HepG2 (cell line): ENCODE results near the gene SFTA2. TPM values are rescaled to one million over a fixed set of nuclear protein-coding genes. Genes with fewer than 3 reads are reported as not detected.

Experiments
- ATF7 ChIP-seq, 2 experiments: fragments of 450-650 bp in 1 of 2; sonication (generic) in 1 of 2; formaldehyde crosslinking in 1 of 2; IDR thresholded peaks; 2 replicates each; pipeline versions ENCODE4 v1.4.0 to v1.6.1; 2016 to 2020; ENCODE audit warnings: antibody characterized with exemption in 1 of 2, mild to moderate bottlenecking in 1 of 2, missing genetic modification reagents in 1 of 2
- CENPT ChIP-seq: sonication (generic); formaldehyde crosslinking; IDR thresholded peaks from 2 replicates; pipeline ENCODE4 v1.8.0; 2022; ENCODE audit warnings: low read depth, mild to moderate bottlenecking, moderate library complexity, missing genetic modification reagents
- CHD2 ChIP-seq: IDR thresholded peaks from 2 replicates; pipeline ENCODE4 v1.6.1; 2011; ENCODE audit warnings: low read depth, low read length, improper control_type of control experiment
- ETV6 ChIP-seq: sonication (generic); formaldehyde crosslinking; conservative IDR thresholded peaks from 2 replicates; pipeline ENCODE4 v1.4.0; 2020; ENCODE audit warnings: missing genetic modification reagents
- HOXD1 ChIP-seq: sonication (generic); formaldehyde crosslinking; IDR thresholded peaks from 2 replicates; pipeline ENCODE4 v1.5.0; 2020; ENCODE audit warnings: missing genetic modification reagents
- KMT2A ChIP-seq: sonication (generic); formaldehyde crosslinking; IDR thresholded peaks from 2 replicates; pipeline ENCODE4 v1.4.0; 2020; ENCODE audit warnings: missing genetic modification reagents
- MATR3 ChIP-seq: sonication (generic); formaldehyde crosslinking; IDR thresholded peaks from 2 replicates; pipeline ENCODE4 v1.4.0; 2020; ENCODE audit warnings: missing genetic modification reagents
- MBD4 ChIP-seq: IDR thresholded peaks from 2 replicates; pipeline ENCODE4 v1.6.1; 2012; ENCODE audit warnings: low read length, inconsistent platforms, borderline replicate concordance
- MIER3 ChIP-seq: IDR thresholded peaks from 2 replicates; pipeline ENCODE4 v1.6.1; 2016; ENCODE audit warnings: missing compliant biosample characterization, borderline replicate concordance
- MXI1 ChIP-seq: IDR thresholded peaks from 3 replicates; pipeline ENCODE4 v1.6.1; 2012; ENCODE audit warnings: low read depth, low read length, inconsistent platforms, borderline replicate concordance
- PATZ1 ChIP-seq: sonication (generic); formaldehyde crosslinking; IDR thresholded peaks from 2 replicates; pipeline ENCODE4 v1.4.0; 2020; ENCODE audit warnings: missing genetic modification reagents
- PTBP1 ChIP-seq: fragments of 200-400 bp; formaldehyde crosslinking; IDR thresholded peaks from 2 replicates; pipeline ENCODE4 v1.6.1; 2018; ENCODE audit warnings: low read length, low read depth; ENCODE audit not compliant: poor library complexity, severe bottlenecking
- SAP130 ChIP-seq: IDR thresholded peaks from 2 replicates; pipeline ENCODE4 v1.6.1; 2016; ENCODE audit warnings: low read depth
- TBX3 ChIP-seq: fragments of 450-650 bp; IDR thresholded peaks from 2 replicates; pipeline ENCODE4 v1.6.1; 2017; ENCODE audit warnings: antibody characterized with exemption, mild to moderate bottlenecking, inconsistent platforms, borderline replicate concordance
- TRAFD1 ChIP-seq: sonication (generic); formaldehyde crosslinking; IDR thresholded peaks from 2 replicates; pipeline ENCODE4 v1.5.1; 2020; ENCODE audit warnings: missing genetic modification reagents, mild to moderate bottlenecking, borderline replicate concordance
- ZFP90 ChIP-seq: sonication (generic); formaldehyde crosslinking; IDR thresholded peaks from 2 replicates; pipeline ENCODE4 v1.8.0; 2022; ENCODE audit warnings: missing genetic modification reagents, mild to moderate bottlenecking, inconsistent platforms, borderline replicate concordance
- ZIK1 ChIP-seq: sonication (generic); formaldehyde crosslinking; IDR thresholded peaks from 2 replicates; pipeline ENCODE4 v1.5.0; 2020; ENCODE audit warnings: mild to moderate bottlenecking, low read depth, missing genetic modification reagents, borderline replicate concordance
- ZNF234 ChIP-seq: sonication (generic); formaldehyde crosslinking; conservative IDR thresholded peaks from 2 replicates; pipeline ENCODE4 v1.5.1; 2020; ENCODE audit warnings: mild to moderate bottlenecking, missing genetic modification reagents
- ZNF337 ChIP-seq: sonication (generic); formaldehyde crosslinking; IDR thresholded peaks from 2 replicates; pipeline ENCODE4 v1.5.1; 2020; ENCODE audit warnings: missing genetic modification reagents, low read depth, mild to moderate bottlenecking, borderline replicate concordance
- ZNF432 ChIP-seq: sonication (generic); formaldehyde crosslinking; IDR thresholded peaks from 2 replicates; pipeline ENCODE4 v1.5.0; 2020; ENCODE audit warnings: missing genetic modification reagents, mild to moderate bottlenecking, borderline replicate concordance
- ZNF460 ChIP-seq: sonication (generic); formaldehyde crosslinking; IDR thresholded peaks from 2 replicates; pipeline ENCODE4 v1.5.1; 2020; ENCODE audit warnings: missing genetic modification reagents, mild to moderate bottlenecking, borderline replicate concordance
- ZNF557 ChIP-seq: sonication (generic); formaldehyde crosslinking; IDR thresholded peaks from 2 replicates; pipeline ENCODE4 v1.4.0; 2020; ENCODE audit warnings: missing genetic modification reagents
- ZNF660 ChIP-seq: sonication (generic); formaldehyde crosslinking; IDR thresholded peaks from 2 replicates; pipeline ENCODE4 v1.5.1; 2020; ENCODE audit warnings: mild to moderate bottlenecking, low read depth, missing genetic modification reagents, borderline replicate concordance
- ZNF776 ChIP-seq: sonication (generic); formaldehyde crosslinking; IDR thresholded peaks from 2 replicates; pipeline ENCODE4 v1.4.0; 2020; ENCODE audit warnings: mild to moderate bottlenecking, missing genetic modification reagents
- ZUFSP ChIP-seq: sonication (generic); formaldehyde crosslinking; IDR thresholded peaks from 2 replicates; pipeline ENCODE4 v1.9.0; 2021; ENCODE audit warnings: missing genetic modification reagents, mild to moderate bottlenecking, borderline replicate concordance
- polyA plus RNA-seq, 8 experiments: library from polyadenylated mRNA; depleted of rRNA in 3 of 8; stranded (reverse) in 7 of 8; unstranded in 1 of 8; fragments of >200 nt; fragmentation: Illumina TruSeq in 4 of 8; extraction: Trizol in 4 of 8; gene quantifications; 2 replicates each; pipeline versions ENCODE4 v1.2.1 to v1.2.3, GENCODE V29; 2011 to 2016; ENCODE audit warnings: low read depth in 4 of 8, missing spikeins in 1 of 8, mixed read lengths in 1 of 8; ENCODE audit not compliant: insufficient read depth in 1 of 8
- total RNA-seq, 5 experiments: library from RNA; depleted of rRNA; stranded (reverse); fragments of >200 nt; fragmentation: Illumina TruSeq; extraction: Trizol; gene quantifications; 2 replicates each; pipeline ENCODE4 v1.2.3, GENCODE V29; 2016; ENCODE audit warnings: low read depth in 1 of 5

The SFTA2 gene
- total and polyA plus RNA-seq, 2 of the 13 experiments (the other 11 are each of a cell fraction or from before 2014, with no cell fraction given) = not detected

- TF ChIP-seq ZNF660 (no peak), CENPT (CRISPR knock-in tag) (no peak), MIER3 (CRISPR knock-in tag) (no peak; the same call in 1 of the 2 replicates), ATF7 (IDR thresholded peaks at IDR 0.05) (no peak), ATF7 (CRISPR knock-in tag; IDR thresholded peaks at IDR 0.05) (0 out of 2 replicates have a peak, but pooled peaks have one; percentile 20), ZUFSP (no peak), ETV6 (CRISPR knock-in tag) (no peak), PTBP1 (no peak), KMT2A (CRISPR knock-in tag) (no peak), ZFP90 (CRISPR knock-in tag) (no peak), ZNF776 (no peak; the same call in 1 of the 2 replicates), HOXD1 (CRISPR knock-in tag) (no peak), MXI1 (0 out of 3 replicates have a peak, but pooled peaks have one; percentile 33), CHD2 (no peak), PATZ1 (CRISPR knock-in tag) (no peak), TBX3 (no peak), ZNF460 (no peak), ZNF337 (no peak), ZNF557 (no peak), ZNF234 (no peak), ZIK1 (CRISPR knock-in tag) (no peak), MATR3 (CRISPR knock-in tag) (no peak), MBD4 (no peak), TRAFD1 (CRISPR knock-in tag) (no peak), ZNF432 (no peak), SAP130 (CRISPR knock-in tag) (no peak; the same call in 1 of the 2 replicates)
These were observed 48.1 kb downstream of the SFTA2 start, which contains the start of gene DDR1 (continued) for GRCh38 chr6:30883685-30884520.
